GM12891 (cell line): Measurements from ENCODE around the gene HOXB5.

Source experiments
- POLR2A ChIP-seq: IDR thresholded peaks from 2 replicates; pipeline ENCODE4 v1.6.1; 2011; ENCODE audit warnings: low read depth, low read length, control low read depth
- POLR2AphosphoS5 ChIP-seq: IDR thresholded peaks from 2 replicates; pipeline ENCODE4 v1.6.1; 2011; ENCODE audit warnings: low read depth, low read length, control low read depth
- POU2F2 ChIP-seq: IDR thresholded peaks from 2 replicates; pipeline ENCODE4 v1.6.1; 2011; ENCODE audit warnings: low read depth, mild to moderate bottlenecking, control low read depth, low read length, moderate library complexity
- SPI1 ChIP-seq: IDR thresholded peaks from 2 replicates; pipeline ENCODE4 v1.6.1; 2011; ENCODE audit warnings: low read depth, low read length, control low read depth
- TAF1 ChIP-seq: IDR thresholded peaks from 2 replicates; pipeline ENCODE4 v1.6.1; 2011; ENCODE audit warnings: low read depth, low read length, control low read depth

DNA sequence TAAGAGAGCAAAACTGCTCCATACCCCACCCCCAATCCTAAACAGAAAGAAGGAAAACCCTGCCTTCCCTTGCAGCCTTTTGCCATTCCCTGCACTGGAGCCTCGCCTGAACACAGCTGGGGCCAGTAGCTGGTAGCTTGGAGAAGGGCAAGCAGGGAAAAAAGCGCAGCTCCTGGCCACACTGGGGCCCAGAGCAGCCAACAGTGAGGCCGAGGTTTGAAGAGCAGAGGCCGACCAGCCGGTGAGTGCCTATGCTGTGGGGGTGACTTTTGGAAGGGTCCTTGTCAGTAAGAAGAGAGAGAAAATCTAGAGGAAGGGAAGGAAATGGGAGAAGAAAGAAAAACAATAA is 35.8 kb upstream of the HOXB5 start:
- TF ChIP-seq POLR2A: no peak
- no peak for TF ChIP-seq POLR2AphosphoS5
- TF ChIP-seq TAF1: no peak
- no peak for TF ChIP-seq SPI1
- TF ChIP-seq POU2F2: no peak
